GM19099 (cell line): Measurements from ENCODE around the gene HSD17B11.

Experiments
- POLR2A ChIP-seq: IDR thresholded peaks from 3 replicates; pipeline ENCODE4 v1.6.1; 2011; ENCODE audit warnings: low read depth; ENCODE audit not compliant: insufficient read length; ENCODE audit errors: extremely low read depth

The HSD17B11 gene

DNA sequence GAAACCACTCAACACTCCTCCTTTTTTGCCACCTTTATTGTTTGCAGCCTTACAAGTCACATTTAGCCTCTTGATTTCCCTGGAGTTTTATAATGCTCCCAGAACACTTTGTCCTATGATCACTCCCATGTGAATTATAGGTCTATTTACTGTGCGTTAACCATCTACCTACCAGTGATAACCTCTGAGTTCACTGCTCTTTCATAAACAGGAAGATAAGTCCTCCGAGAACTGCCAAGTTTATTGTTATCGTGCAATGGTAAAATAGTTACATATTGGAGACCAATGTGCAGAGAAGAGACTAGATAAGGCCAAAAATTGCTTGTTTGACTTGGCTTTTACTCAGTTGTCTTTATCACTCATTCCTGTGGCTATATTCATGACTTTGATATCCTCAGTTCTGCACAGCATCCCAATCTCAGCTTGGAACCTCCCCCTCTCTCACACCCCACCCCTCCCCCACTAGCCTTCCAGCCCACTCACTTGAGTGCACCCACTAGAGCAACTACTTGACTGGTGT, 18.5 kb upstream of the HSD17B11 start:
- TF ChIP-seq POLR2A: no peak

DNA sequence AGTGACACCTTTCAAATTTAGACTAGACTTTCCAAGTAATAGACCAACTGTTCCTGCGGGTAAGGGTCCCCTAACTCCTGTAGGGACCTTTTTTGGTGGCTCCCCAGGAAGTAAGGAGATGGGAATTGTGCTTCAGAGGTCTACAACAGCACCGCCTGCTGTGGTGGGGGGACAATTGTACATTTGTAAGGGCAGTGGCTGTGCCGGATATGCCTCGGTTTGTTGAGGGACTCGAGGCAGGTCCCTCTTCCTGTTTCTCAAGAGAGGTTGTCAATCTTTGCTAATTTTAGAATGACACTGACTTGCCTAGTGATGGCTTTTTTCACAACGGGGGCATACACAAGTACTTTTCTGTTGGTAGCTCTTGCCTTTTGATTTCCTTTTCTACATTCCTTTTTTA, 15.5 kb upstream of the HSD17B11 start:
- no peak for TF ChIP-seq POLR2A

DNA sequence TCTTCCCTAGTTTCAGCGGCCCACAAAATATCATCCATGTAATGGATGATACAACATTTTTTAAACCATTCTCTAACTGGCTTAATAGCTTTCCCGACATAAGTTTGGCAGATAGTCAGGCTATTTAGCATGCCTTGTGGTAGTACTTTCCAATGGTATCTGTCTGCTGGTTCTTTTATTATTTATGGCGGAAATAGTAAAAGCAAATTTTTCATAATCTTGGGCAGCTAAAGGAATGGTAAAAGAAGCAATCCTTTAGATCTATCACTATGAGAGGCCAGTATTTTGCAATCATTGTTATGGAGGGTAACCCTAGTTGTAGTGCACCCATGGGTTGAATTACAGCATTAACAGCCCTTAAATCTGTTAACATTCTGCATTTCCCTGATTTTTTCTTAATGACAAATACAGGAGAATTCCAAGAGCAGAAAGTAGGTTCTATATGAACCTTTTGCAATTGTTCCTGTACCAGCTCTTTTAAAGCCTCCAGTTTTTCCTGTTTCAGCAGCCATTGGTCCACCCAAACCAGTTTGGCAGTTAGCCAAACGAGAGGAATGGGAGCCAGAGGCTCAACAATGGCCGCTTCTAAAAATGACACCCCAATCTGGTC, 14.3 kb upstream of the HSD17B11 start:
- TF ChIP-seq POLR2A: no peak

DNA sequence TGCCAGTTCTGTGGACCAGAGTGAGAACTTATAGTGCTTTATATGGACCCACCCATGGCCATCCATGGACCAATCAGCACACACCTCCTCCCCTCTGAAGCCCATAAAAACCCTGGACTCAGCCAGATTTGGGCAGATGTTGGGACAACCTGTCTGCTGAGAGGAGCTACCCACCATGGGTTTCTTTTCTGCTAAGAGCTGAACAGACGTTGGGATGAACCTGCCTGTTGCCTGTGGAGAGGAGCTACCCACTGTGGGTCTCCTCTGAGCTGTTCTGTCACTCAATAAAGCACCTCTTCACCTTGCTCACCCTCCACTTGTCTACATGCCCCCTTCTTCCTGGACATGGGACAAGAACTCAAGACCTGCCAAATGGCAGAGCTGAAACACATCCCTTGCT, 9.0 kb upstream of the HSD17B11 start:
- no peak for TF ChIP-seq POLR2A

DNA sequence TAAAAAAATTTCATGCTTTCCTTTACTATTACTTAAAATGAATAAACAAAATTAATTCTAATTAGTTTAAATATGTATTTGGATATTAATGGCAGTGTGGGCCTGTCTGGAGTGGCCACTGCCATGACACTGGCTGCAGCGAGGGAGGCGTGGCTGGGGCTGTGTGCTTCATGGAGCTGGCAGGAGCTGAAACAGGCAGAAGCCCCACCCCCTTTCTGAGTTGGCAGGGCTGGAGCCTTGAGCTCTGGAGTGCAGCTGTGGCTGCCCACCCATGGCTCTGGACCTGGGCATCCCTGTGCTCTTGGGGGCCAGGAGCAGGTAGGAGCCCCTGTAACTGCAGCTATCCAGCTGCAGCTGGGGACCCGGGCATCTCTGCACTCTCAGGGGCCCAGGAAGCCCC, 8.2 kb upstream of the HSD17B11 start:
- no peak for TF ChIP-seq POLR2A

DNA sequence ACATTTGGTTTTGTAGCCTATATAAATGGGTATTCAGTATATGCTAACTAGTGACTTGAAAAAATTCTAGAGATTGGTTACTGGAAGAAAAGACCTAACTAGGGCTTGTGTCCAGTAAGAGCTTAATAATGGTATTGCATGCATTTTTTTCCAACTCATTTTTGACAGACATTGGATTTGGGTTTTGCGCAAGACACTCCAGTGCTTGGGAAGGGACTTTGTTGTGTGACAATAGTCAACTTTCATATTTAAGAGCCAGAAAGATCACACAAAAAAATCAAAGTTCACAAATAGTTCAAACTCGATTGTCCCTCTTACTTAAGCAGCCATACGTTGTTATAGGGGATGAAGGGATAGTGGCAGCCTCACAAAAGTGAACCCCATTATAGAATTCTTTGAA, 1.2 kb upstream of the HSD17B11 start:
- no peak for TF ChIP-seq POLR2A

DNA sequence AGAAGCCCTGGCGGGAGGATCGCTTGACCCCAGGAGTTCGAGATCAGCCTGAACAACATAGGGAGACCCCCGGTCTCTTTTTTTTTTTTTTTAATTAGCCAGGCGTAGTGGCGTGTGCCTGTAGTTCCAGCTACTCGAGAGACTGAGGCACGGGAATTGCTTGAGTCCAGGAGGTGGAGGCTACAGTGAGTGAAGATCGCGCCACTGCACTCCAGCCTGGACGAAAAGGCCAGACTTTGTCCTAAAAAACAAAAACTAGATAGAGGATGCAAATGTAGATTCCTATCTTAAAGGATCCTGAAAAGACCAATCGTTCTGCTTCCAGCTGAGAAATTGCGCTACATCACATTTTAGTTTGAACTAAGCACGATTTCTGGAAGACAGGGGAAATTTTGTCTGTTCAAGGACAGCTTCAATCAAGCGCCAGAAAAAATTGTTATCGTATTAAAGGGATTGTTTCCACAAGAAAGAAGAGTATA, 627 bp upstream of the HSD17B11 start:
- TF ChIP-seq POLR2A: no peak

DNA sequence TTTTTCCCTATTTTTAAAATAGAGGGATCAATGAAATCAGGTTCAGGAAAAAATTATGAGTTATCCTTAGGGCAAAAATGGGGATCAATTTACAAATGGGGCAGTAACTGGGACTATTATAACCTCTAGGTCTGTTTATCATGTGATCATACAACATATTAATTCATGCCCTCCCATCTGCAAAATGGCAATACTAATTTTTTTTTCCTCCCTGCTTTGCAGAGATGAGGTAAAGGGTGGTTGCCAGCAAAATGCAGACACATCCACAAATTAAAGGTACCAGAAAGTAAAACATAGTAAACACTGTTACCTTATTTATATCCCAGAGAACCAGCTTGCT, 467 bp downstream of the HSD17B11 start:
- no peak for TF ChIP-seq POLR2A

DNA sequence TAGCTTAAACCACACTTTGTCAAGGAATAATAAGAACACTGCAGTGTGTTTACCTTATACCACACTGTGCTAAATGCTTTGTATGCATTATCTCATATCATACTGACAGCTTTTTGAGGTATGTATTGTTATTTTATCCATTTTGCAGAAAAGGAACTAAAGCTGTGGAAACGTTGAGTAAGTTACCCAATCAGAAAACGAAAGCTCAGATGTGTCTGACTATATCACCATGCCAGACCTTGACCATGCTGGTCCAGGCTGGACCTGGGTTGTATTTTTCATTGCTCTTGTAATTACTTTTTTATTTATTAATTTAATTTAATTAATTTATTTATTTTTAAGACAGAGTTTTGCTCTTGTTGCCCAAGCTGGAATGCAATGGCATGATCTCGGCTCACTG, 2.1 kb downstream of the HSD17B11 start:
- no peak for TF ChIP-seq POLR2A

DNA sequence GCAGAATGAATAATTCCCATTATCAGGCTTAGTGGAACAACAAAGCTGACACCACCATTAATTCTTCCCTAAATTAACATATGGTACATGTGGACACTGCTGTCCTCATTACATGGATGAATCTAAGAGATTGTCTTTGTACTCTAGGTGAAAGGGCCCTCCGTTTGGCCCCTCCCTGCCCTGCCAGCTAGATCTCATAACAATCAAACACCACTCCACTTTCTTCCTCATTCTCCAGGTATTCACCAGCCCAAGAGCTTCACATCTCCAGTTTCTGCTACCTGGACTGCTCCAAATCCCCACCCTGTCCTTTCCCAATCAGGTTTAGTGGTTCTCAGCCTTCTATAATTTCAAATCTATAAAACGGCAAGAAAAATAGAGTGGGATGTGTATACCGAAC, 3.8 kb downstream of the HSD17B11 start:
- TF ChIP-seq POLR2A: no peak

DNA sequence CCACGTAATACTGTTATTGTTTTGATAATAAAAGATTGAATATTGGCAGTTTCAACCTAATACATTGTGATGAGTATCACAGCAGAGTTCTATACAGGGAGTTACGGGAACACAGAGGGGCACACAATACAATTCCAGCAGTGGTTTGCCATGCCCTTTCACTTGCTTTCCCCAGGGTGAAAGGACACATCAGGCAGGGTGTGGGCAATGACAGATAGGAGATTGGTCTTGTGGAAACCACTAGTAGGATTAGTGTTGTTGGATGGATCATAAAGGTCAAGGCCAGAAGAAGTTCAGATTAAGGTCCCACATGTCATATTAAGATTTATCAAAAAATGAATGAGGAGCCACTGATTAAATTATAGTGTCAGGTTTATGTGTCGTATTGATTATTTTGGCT, 8.1 kb downstream of the HSD17B11 start:
- TF ChIP-seq POLR2A: no peak

DNA sequence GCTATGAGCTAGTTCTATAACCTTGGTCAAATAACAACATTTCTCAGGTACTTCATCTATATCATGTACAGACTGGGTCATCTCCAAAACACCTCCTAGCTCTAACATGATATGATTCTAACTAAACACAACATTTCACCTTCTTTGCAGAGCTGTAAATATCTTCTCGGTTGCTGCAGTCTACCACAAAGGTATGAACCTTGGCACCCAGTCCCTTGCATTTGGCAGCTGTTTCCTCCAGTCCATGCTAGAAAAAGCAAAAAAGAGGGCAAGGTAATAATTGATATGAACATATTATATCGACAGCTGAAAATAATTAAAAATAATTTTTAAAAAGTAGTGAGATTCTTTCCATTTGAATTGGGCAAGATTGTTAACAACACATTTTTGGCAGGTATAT, 8.9 kb downstream of the HSD17B11 start:
- no peak for TF ChIP-seq POLR2A

DNA sequence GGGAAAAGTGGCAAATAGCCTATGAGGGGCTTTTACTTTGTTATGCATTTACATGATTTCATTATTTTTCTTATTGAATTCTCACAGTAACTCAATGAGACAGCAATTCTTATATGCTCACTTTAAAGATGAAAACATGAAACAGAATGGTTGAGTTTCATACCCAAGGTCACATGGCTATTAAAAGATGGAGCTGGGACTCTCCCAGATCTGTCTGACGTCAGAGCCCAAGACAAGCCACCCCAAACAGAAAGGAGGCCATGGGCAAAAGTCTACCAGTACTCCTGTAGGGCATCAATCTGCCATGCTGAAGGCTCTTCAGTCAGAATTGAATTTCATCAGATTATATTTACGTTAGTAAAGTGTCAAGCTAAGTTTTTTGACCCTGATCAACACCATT, 13.2 kb downstream of the HSD17B11 start:
- TF ChIP-seq POLR2A: no peak

DNA sequence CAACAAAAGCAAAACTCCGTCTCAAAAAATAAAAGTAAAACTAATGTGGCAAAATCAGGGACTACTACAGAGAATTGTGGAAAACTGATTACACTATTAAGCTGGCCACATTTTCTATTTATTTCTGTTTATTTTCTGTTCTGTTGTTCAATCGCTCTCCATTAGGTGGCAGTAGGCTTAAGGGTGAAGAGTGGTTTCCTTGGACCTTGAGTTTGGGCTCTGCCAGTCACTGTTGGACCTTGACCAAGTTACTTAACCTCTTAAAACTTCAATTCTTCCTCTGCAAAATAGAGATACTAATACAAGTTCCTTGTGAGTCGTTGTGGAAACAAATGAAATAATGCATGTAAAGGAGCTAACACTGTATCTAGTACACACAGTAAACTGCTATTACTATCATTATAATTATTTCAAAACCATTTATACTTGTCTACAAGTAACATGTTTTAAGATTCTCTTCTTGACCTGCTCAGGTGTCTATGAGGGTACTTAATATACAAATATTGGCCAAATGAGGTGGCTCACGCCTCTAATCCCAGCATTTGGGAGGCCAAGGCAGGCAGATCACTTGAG, 15.2 kb downstream of the HSD17B11 start:
- TF ChIP-seq POLR2A: no peak

DNA sequence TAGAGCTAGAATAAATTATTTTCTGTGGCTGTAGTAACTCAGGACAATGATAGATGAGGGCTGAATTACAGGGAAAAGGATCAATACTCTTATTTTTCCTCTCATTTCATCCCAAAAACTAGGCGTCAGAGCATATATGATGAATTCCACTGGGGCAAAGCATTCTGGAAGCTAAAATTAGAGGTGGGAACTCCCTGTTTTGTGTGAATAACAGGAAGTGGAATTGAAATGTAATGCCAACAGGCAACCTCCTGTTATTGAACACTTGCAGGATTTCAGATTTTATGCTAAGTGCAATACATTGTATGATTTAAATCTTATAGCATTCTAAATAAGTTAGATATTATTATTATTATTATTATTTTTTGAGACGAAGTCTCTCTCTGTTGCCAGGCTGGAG, 20.9 kb downstream of the HSD17B11 start:
- no peak for TF ChIP-seq POLR2A

DNA sequence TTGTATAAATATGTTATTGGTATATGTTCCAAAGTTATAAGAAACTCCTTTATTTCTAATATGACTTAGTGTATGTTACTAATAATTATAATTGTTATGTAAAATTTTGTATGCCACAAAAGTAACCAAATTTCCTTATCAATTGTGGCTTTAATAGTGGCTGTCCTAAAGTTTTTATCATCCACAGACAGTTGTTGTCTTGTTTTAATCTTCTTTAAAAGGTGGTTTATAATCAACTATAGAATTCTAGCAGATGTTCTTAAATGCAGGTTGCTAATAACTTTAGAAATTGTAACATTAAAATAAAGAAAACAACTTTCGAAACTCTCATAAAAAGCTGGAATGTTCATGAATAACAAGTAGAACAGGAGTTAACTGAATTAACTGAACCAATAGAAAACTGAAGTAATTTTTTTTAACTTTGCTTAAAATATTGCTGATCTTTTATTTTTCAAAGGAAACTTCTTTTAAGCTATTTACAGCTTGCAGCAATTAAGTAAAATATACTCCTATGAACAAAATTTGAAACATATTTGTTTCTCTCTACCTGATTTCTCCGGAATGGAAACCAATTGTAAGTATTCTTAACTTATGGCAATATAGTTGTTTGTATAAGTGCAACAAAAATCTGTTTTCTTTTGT, 24.3 kb downstream of the HSD17B11 start:
- TF ChIP-seq POLR2A: no peak

DNA sequence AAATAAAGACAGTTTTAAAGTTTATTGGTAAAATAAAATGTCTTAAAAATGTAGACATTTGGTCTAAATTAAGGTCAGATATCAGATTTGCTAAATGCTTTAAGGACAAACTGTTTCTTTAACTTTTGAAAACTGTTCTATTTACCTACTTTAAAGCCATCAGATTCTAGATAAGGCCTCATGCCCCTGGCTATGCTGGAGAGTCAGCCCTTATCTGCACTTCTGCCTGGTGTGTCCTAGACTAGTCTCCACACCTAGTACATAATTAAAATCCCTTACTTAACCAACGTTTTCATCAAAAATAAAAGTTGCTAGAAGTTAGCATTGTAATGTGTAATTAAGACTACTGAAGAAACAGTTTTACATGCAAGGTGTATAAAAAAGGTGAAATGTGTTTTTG, 25.6 kb downstream of the HSD17B11 start:
- TF ChIP-seq POLR2A: no peak

DNA sequence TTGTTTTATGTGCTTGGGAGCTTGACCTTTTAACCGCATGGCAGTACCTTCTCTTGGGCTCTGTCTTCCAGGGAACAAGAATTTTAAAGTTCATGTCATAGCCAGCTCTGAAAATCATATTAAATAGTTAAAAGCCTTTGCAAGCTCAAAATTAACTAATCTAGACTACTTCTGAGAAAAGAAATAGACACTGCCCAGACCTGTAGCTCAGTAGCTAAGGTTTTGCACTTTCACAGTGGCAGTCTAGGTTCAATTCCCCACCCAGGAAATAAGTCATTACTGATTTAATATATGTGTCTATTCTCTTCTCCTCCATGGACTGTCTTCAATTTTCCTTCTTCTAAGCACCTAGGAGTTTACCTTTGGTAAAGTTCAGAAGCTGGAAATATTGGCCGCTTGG, 27.4 kb downstream of the HSD17B11 start:
- TF ChIP-seq POLR2A: no peak
